GM12873 (cell line): ENCODE measurements around the gene PRKCA.

Source experiments
- CTCF ChIP-seq: IDR thresholded peaks from 2 replicates; pipeline ENCODE4 v1.5.1; 2012; ENCODE audit warnings: low read depth, mild to moderate bottlenecking, moderate library complexity, low read length, control low read depth; ENCODE audit not compliant: insufficient read depth; ENCODE audit errors: missing control alignments

Gene PRKCA

GRCh38 chr17:66292353-66292752 is 10.1 kb upstream of the PRKCA start:
- TF ChIP-seq CTCF, result no peak

- no peak for TF ChIP-seq CTCF
Observed at GRCh38 chr17:66296289-66296725, 6.1 kb upstream of the PRKCA start.

GRCh38 chr17:66299711-66300110 is 2.7 kb upstream of the PRKCA start:
- TF ChIP-seq CTCF, result no peak

GRCh38 chr17:66300956-66301355 is 1.5 kb upstream of the PRKCA start:
- TF ChIP-seq CTCF, result no peak

- TF ChIP-seq CTCF, result no peak
Observed at GRCh38 chr17:66301367-66301863, 998 bp upstream of the PRKCA start.

DNA sequence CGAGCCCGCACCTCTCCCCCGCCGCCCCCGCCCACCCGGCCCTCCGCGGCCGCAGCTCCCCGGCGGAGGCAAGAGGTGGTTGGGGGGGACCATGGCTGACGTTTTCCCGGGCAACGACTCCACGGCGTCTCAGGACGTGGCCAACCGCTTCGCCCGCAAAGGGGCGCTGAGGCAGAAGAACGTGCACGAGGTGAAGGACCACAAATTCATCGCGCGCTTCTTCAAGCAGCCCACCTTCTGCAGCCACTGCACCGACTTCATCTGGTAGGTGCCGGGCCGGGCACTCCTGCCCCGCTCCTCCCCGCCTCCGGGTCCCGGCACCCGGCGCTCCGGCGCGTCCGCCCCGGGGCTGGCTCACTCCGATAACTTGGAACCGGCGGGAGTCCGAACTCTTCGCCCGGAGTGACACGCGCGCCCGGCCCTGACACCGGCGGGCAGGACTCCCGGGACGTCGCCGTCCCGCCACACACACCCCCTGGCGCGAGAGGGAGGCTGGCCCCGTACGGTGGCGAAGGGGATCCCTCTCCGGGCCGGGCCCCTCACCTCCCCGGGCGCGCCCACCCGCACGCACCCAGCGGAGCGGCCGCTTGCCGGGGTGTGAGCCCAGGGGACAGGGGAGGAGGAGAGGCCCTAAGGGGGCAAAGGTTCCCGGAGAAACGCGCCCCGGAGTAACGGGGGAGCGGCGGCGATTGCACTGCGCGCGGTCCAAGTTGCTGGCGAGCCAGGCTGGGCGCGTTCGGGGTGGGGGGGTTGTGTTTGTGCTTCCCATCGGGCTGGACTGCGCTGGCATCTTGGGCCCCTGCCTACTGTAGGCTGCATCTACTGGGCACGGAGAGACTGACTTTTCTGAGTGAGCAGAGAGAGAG is 581 bp downstream of the PRKCA start:
- no peak for TF ChIP-seq CTCF

DNA sequence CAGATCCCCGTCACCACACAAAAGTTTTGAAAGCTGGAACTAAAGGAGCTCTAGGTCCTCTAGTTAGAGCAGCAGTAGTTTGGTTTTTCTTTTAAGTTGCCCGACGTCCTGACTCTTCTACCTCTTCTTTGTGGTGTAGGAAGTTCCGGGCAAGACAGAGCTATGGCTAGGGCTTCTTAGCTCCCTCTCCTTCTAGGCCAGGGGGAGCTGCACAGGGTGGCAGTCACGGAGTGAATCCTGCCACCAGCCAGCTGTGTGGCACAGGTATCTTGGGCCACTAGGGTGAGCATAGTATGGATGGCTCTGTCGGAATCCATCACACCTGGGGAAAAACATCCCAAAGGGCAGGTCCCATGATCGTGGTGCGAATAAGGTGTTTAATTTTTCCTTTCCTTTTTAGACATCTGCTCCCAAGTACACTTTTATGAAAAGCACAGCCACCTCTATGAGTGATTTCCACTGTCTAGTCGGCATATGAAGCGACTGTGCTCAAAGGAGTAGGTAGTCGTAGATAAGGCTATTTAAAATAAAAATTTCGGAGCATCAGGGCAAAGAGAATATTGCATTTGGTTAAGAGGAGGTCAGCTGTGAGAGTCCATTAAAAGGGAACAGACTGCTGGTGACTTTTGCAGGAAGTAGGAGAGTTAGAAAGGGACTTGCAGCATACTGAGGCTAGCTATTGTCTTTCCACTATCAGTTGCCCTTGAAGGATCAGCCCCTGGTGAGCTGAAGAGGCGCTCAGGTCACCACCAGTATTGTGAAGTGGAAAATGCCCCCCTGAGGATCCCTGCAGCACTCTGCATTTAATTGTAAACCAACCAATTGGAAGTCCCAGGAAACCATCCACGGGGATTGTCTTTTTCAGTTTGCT is 2.1 kb downstream of the PRKCA start:
- no peak for TF ChIP-seq CTCF
